Mesothelial cell of epicardium (in vitro differentiated cells): ENCODE results near the gene HOXB6. TPM values are rescaled to one million over a fixed set of nuclear protein-coding genes. Genes with fewer than 3 reads are reported as not detected.
A peak's percentile ranks its signal among the peaks of the same experiment; 100 is the strongest.

Source experiments
- DNase-seq, 2 experiments: peaks; one replicate each; pipeline ENCODE4 v3.0.0; 2021; ENCODE audit warnings: low spot score in 2 of 2; ENCODE audit not compliant: unreplicated experiment in 2 of 2
- H3K27ac Mint-ChIP-seq: 2 replicates; pipeline ENCODE4 v1.8.0; 2021; ENCODE audit warnings: mixed read lengths
- H3K27me3 Mint-ChIP-seq: 2 replicates; pipeline ENCODE4 v1.8.0; 2021; ENCODE audit warnings: low read depth, mixed read lengths
- H3K36me3 Mint-ChIP-seq: 2 replicates; pipeline ENCODE4 v1.8.0; 2021; ENCODE audit warnings: mixed read lengths
- H3K4me1 Mint-ChIP-seq: 2 replicates; pipeline ENCODE4 v1.8.0; 2021; ENCODE audit warnings: mixed read lengths
- H3K4me3 Mint-ChIP-seq: 2 replicates; pipeline ENCODE4 v1.8.0; 2021; ENCODE audit warnings: mild to moderate bottlenecking, moderate library complexity, mixed read lengths
- H3K9me3 Mint-ChIP-seq: 2 replicates; pipeline ENCODE4 v1.8.0; 2021; ENCODE audit warnings: mixed read lengths
- total RNA-seq: library from RNA; stranded (reverse); gene quantifications from 3 replicates; pipeline ENCODE4 v1.2.1, GENCODE V29; 2021
- TF ChIP-seq, protein P1 (sequence below): fragments of 200-600 bp; sonication (generic); IDR thresholded peaks from one replicate; pipeline ENCODE4 v1.5.0; 2021; ENCODE audit warnings: antibody characterized with exemption; ENCODE audit not compliant: unreplicated experiment

HOXB6 gene
- total RNA-seq, 1 donor from 2014 or later = 59.7 TPM

- Mint-ChIP-seq H3K27ac (peak within 1 kb of the TSS; percentile 100), H3K4me3 (peak within 1 kb of the TSS; percentile 90), H3K9me3 (no peaks in the 10 kb centered on the region), H3K36me3 (peaks cover 27% of the 10 kb centered on the region), H3K4me1 (peaks cover 82% of the 10 kb centered on the region), H3K27me3 (no peaks in the 10 kb centered on the region)
- DNase-seq = peak; percentile 78 to 83
- TF ChIP-seq, protein P1, sequence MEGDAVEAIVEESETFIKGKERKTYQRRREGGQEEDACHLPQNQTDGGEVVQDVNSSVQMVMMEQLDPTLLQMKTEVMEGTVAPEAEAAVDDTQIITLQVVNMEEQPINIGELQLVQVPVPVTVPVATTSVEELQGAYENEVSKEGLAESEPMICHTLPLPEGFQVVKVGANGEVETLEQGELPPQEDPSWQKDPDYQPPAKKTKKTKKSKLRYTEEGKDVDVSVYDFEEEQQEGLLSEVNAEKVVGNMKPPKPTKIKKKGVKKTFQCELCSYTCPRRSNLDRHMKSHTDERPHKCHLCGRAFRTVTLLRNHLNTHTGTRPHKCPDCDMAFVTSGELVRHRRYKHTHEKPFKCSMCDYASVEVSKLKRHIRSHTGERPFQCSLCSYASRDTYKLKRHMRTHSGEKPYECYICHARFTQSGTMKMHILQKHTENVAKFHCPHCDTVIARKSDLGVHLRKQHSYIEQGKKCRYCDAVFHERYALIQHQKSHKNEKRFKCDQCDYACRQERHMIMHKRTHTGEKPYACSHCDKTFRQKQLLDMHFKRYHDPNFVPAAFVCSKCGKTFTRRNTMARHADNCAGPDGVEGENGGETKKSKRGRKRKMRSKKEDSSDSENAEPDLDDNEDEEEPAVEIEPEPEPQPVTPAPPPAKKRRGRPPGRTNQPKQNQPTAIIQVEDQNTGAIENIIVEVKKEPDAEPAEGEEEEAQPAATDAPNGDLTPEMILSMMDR = no peak
These were observed 26.7 kb downstream of the HOXB6 start, which contains the start of gene HOXB4 for GRCh38 chr17:48577946-48578615. Gene HOXB4 (minus strand): TSS chr17:48578350. CDS start chr17:48578319, 31 bp downstream.

DNA sequence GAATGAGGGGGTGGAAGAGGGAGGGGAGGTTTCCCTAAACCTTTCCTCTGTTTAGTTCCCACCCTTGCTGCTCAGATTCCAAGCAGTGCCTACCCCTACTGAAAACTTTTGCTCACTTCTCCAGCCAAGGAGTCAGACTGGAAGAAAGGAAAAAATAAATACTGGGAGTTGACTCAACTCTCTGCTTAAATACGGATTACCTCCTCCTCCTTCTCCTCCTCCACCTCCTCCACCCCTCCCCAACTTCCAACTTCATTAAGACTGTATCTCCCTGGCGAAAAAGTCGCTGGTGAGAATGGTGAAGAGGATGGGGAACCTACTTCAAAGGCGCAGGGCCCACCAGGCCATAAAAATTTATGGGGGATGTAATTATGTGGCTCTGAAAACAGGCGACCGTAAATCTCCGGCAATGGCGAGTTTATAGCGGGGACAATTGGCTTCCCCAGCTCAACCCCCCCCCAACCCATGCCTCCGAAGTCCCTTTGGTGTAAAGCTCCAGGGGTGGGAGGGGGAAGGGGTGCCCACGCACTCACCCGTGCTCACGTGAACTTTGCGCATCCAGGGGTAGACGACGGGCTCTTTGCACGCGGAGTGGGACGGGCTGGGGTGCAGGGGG is 27.3 kb downstream of the HOXB6 start:
- DNase-seq = no peak
- TF ChIP-seq, protein P1 = no peak
- H3K27me3 Mint-ChIP-seq = no peaks in the 10 kb centered on the region
- H3K36me3 Mint-ChIP-seq = peaks cover 22% of the 10 kb centered on the region
- H3K9me3 Mint-ChIP-seq = no peaks in the 10 kb centered on the region
- H3K4me3 Mint-ChIP-seq = peak overlapping the region; percentile 85
- H3K4me1 Mint-ChIP-seq = peaks cover 82% of the 10 kb centered on the region
- H3K27ac Mint-ChIP-seq = peak overlapping the region; percentile 99

DNA sequence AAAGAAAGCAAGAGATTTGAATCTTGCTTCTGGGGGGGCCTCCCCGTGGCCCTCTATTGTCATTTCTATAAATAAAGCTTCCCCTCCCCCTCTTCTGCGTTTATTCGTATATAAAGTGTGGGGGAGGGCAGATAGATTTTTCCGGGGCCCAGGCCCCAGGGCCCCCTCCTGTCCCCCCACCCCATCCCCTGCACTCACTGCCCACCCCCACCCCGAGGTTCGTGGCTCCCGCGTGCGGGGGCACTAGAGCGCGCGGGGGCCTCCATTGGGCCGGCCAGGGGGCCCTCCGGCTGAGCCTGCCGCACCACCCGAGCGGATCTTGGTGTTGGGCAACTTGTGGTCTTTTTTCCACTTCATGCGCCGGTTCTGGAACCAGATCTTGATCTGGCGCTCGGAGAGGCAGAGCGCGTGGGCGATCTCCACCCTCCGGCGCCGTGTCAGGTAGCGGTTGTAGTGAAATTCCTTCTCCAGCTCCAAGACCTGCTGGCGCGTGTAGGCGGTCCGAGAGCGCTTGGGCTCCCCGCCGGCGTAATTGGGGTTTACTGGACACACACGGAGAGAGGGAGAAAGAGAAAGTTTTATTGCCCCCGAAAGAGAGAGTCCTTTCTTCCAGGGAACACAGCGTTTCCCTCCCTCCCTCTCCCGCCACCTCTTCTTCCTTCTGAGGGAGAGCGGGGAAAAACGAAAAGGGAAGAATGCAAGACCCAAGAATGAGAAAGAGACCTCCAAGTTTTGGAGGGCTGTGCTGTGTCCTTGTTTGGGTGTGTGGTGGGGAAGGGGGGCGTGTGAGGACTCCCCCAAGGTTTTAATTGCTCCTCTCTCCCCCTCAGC is 28.1 kb downstream of the HOXB6 start:
- DNase-seq = no peak
- Mint-ChIP-seq H3K4me1 (peaks cover 86% of the 10 kb centered on the region), H3K36me3 (peaks cover 21% of the 10 kb centered on the region), H3K9me3 (no peaks in the 10 kb centered on the region), H3K27me3 (no peaks in the 10 kb centered on the region), H3K4me3 (peak overlapping the region; percentile 85), H3K27ac (peak overlapping the region; percentile 99)
- TF ChIP-seq, protein P1 = no peak

DNA sequence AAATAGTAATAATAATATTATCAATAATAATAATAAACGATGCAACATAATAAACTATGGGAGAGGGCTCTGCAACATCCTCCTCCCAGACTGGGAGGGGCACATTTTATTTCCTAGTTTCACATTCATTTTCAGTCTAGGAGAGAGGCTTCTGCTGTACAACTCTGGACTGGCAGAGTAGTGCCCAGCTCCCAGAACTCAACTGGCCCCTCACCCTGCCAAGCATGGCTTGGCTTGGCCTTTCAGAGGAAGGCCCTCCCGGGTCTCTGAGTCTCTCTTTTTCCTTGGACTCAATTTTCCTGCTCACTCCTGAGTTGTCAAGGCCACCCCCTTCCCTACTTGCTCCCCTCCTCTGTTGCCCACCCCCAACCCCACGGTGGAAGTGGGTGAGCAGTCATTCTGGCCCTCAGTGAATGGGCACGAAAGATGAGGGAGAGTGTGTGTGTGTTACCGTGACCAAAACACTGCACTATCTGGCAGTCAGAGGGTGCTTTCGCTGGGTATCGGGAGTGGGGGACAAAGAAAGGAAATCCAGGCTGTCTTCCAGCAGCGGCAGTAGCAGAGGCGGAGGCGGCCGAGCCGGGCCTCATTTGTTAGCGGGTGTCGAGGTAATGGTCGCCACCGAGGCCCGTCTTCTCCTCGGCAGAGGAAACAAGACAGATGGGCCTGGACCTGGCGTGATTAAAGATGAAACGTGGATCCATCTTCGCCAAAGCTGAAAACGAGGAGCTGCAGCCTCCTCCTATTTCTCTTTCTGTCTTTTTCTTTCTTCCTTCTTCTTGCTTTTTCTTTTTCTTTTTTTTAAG is 28.9 kb downstream of the HOXB6 start:
- Mint-ChIP-seq H3K4me1 (peaks cover 88% of the 10 kb centered on the region), H3K27me3 (no peaks in the 10 kb centered on the region), H3K9me3 (no peaks in the 10 kb centered on the region), H3K4me3 (peak overlapping the region; percentile 85), H3K27ac (no peak overlapping the region), H3K36me3 (peaks cover 23% of the 10 kb centered on the region)
- DNase-seq = no peak
- TF ChIP-seq, protein P1 = no peak

- H3K4me3 Mint-ChIP-seq = no peak overlapping the region
- H3K27ac Mint-ChIP-seq = no peak overlapping the region
- peaks cover 27% of the 10 kb centered on the region for H3K36me3 Mint-ChIP-seq
- no peak for DNase-seq
- TF ChIP-seq, protein P1 = no peak
- H3K27me3 Mint-ChIP-seq = no peaks in the 10 kb centered on the region
- H3K9me3 Mint-ChIP-seq = no peaks in the 10 kb centered on the region
- peaks cover 88% of the 10 kb centered on the region for H3K4me1 Mint-ChIP-seq
These were observed 29.7 kb downstream of the HOXB6 start for GRCh38 chr17:48575066-48575582.
